ENCODE measurements around the gene VWA1. TPM values are rescaled to one million over a fixed set of nuclear protein-coding genes. Genes with fewer than 3 reads are reported as not detected.
"Not testable (repeated sequence)": the region's sequence is repeated elsewhere in the genome, so short reads cannot be mapped to it uniquely, and the experiment has no call there.

The VWA1 gene
- total RNA-seq, 1 donor from 2014 or later = 122 TPM

DNA sequence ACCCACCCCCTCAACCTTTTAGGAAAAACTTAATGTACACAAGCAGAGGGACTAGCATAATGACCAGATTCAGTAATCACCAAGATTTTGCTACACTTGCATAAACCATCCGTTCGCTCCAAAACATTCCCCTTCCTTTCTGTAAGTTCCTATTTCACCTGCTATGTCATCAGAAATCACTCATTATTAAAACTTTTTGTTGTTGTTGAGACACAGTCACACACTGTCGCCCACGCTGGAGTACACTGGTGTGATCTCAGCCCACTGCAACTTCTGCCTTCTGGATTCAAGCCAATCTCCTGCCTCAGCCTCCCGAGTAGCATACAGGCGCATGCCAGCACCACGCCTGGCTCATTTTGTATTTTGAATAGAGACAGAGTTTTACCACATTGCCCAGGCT, 31.8 kb upstream of the VWA1 start:
- DNase-seq (ENCODE audit: low spot score) = no peak

DNA sequence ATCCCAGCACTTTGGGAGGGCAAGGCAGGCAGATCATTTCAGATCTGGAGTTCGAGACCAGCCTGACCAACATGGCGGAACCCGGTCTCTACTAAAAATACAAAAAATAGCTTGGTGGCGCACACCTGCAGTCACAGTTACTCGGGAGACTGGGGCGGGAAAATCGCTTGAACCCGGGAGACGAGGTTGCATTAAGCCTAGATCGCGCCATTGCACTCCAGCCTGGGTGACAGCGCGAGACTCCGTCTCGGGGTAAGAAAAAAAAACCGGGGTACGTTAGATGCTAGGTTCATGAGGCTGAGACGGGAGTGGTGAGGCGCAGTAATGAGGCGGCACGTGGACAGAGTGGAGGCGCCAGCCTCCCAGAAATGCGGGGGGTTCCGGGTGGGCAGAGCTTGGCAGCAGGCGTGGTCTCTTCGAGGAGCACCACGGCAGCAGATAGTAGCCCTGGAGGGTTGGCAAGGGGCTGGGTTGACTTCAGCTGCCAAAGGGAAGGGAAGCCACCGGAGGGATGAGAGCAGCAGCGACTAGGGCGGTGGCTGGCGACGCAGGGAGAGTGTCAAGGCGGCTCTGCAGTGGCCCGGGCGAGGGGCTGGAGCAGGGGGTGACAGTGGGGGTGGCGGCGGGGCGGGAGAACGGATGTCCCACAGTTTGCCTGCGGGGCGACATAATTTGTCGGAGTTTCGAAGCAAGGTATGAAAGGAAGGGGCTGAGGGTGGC, 29.2 kb upstream of the VWA1 start:
- no peak for DNase-seq (ENCODE audit: low spot score)

DNA sequence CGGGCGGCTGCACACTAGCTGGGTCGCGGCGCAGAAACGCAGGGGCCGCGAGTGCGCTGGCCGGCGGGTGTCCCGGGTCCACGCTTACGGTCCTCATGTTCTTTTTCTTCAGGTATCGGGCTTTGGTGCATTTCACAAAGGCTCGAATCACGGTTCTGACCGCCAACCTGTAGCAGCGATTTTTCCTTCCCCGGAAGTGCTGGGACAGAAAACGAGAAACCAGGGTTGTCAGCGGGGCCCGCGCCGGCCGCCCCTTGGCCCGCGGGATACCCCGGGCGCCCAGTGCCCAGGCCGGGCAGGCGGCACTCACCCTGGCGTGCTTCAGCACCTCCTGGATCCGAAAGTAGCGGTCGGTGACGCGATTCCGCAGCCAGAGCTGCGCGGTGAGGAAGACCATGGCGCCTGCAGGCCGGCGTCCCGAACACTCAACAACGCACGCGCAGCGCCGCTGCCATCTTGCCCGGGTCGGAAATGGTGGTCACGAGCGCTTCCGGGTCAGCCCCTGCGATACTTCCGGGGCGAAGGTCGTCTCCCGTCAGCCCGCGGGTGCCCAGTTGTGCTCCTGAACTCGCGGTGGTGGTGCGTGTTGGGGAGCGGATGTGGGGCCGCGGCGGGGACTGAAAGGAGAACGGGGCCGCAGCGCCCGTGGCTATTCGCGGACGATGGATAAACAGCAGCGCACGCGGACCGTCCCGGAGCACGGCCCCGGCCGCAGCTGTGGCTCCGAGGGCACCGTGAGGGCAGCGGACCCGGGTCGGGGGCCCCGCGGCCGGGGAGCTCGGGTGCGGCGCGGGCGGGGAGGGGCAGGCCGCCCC, 28.5 kb upstream of the VWA1 start, which contains the start of gene MRPL20:
TSS of gene MRPL20 (minus strand) at position 473 of the 815 bp plus-strand sequence. CDS start at position 397, 76 bp downstream.
- DNase-seq (ENCODE audit: low spot score) = peak; percentile 96

DNA sequence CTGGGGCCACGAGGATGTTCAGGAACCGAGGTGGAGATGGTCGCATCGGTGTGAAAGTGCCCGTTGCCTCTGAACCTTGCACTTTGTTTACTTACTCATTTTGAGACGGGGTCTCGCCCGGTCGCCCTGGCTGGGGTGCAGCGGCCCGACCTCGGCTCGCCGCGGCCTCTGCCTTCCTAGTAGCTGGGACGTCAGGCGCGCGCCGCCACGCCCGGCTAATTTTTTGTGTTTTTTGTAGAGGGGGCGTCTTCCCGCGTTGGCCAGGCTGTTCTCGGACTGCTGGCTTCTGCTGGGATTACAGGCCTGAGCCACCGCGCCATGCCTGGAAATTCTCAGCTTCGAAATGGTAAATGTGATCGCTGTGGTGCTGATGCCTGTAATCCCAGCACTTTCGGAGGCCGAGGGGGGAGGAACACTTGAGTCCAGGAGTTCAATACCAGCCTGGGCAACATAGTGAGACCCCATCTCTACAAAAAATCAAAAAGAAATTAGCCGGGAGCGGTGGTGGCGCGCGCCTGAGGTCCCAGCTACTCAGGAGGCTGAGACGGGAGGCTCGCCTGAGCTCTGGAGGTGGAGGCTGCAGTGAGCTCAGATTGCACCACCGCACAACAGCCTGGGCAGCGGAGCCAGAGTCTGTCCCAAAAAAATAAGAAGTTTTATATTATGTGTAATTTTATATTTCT, 27.7 kb upstream of the VWA1 start:
- DNase-seq (ENCODE audit: low spot score) = no peak

DNA sequence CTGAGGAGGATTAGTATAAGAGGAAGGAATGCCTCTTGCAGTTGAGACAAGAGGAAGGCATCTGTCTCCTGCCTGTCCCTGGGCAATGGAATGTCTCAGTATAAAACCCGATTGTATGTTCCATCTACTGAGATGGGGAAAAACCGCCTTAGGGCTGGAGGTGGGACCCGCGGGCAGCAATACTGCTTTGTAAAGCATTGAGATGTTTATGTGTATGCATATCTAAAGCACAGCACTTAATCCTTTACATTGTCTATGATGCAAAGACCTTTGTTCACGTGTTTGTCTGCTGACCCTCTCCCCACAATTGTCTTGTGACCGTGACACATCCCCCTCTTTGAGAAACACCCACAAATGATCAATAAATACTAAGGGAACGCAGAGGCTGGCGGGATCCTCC, 25.3 kb upstream of the VWA1 start:
- DNase-seq (ENCODE audit: low spot score) = not testable (repeated sequence)

DNA sequence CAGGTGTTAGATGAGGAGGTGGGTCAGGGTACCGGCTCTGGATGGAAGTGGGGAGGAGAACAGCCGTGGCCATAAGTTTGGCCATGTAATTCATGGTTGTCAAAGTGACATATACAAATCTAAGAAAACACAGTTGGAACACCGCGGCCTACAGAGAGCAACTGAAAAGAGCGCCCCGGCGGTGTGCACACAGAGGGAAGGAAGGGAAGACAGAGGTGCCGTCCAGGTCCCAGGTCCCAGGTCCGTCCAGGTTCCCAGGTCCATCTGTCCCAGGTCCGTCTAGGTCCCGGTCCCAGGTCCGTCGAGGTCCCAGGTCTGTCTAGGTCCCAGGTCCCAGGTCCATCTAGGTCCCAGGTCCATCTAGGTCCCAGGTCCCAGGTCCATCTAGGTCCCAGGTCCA, 23.9 kb upstream of the VWA1 start:
- DNase-seq (ENCODE audit: low spot score) = no peak

DNA sequence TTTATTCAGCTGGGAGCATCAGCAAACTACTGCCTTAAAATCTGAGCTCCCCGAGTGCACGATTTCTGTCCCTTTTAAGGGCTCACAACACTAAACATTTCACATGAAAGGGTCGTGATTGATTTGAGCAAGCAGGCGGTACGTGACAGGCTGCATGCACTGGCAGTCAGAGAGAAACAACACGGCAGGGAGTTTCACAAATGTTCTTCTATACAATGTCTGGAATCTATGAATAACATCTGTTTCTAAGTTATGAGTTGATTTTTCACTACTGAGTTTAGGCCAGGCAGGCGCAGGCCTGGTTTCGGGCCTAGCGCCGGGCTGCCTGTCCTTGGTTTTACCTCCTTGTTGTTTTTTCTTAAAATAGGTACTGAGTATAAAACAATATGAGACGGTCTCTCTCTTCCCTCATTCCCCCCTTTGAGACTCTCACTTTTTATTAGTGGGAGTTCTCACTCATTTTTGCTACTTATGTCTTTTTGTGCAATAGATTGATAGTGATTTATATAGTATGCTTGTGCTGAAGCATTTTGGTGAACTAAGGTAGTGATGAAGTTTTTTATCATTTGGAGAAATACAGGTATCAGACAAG, 23.1 kb upstream of the VWA1 start:
- not testable (repeated sequence) for DNase-seq (ENCODE audit: low spot score)

DNA sequence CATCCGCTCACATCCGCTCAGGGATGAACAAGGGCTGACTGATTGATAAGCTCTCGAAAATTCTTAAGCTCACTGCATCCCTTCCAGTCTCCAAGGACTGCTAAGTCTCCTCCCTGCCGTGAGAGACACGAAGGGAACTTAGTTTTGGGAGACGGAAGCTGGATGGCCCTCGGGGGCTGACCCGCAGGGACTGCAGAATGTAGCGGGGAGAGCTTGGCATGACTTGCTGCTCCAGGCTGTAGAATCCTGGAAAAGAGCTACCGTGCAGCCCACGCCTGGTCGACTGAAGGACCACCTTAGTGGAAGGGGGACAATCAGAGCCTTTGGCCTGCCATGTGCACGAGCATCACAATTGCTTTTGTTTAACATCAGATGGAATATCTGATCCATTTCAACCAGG, 19.7 kb upstream of the VWA1 start:
- DNase-seq (ENCODE audit: low spot score) = no peak

DNA sequence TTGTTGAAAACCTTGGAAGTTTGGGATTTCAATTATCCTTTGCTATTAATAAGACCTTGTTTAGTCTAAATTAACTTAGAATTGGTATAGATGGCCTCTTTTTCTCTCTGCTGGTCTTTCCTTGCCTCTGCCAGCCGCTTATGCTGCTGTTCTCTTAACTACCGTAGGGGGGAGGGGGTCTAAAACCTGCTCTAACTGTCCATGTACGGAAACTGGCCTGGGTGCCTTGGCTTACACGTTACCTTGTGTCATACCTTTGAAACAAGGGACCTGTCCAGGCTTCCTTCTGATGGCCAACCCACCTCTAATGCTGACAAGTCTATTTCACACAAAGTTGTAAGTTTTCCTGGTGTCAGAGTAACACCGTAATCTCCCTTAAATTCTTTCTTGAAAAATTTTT, 18.1 kb upstream of the VWA1 start:
- DNase-seq (ENCODE audit: low spot score) = not testable (repeated sequence)

DNA sequence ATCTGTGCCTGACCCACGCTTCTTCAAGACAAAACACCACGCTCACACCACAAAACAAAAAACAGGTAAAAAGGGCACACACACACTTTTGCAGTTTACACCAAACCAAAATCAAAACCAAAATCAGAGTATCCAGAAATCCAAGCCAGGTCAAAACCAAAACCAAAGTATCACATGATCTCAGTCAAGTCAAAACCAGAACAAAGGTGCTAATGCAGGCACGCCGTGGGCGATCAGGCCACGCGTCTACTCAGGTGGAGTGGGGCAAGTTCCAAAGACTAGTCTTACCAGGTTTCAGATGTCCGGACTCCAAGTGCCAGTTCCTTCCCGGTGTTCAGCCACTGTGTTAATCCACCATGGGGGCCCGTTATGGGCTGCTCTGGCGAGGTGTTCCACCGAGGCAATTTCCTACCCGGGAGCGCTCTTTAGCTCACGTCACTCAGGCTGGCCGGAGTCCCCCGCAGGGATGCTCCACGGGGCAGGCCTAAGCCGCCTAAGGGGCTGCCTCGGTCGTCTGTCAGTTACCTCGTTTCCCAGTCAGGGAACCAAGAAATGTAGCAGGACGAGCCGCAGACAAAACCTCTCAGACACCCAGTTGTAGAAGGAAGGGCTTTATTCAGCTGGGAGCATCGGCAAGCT, 17.5 kb upstream of the VWA1 start:
- not testable (repeated sequence) for DNase-seq (ENCODE audit: low spot score)

DNA sequence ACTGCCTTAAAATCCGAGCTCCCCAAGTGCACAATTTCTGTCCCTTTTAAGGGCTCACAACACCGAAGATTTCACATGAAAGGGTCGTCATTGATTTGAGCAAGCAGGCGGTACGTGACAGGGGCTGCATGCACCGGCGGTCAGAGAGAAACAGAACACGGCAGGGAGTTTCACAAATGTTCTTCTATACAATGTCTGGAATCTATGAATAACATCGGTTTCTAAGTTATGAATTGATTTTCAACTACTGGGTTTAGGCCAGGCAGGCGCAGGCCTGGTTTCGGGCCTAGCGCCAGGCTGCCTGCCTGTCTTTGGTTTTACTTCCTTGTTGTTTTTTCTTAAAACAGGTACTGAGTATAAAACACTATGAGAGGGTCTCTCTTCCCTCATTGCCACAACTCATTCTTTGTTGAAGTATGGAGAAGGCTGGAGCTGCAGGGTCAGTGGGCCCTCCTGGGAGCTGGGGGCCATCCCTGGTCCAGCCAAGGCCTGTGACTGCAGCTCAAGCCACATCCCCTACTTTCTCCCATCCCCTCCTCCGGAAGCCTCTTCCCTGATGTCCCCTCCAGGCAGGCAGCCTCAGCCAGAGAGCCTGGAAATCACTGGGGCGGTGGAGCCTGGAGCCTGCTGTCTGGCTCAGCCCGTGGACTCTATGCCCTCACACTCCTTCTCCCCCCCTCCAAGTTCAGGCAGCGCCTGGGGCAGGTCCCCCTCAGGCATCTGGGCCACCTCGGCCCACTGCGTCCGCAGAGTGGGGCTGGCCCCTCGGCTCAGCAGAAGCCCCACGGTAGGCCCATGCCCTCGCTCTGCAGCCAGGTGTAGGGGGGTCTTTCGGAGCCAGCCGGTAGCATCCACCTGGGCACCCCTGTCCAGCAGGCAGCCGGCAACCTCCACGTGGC, 16.8 kb upstream of the VWA1 start:
- no peak for DNase-seq (ENCODE audit: low spot score)

DNA sequence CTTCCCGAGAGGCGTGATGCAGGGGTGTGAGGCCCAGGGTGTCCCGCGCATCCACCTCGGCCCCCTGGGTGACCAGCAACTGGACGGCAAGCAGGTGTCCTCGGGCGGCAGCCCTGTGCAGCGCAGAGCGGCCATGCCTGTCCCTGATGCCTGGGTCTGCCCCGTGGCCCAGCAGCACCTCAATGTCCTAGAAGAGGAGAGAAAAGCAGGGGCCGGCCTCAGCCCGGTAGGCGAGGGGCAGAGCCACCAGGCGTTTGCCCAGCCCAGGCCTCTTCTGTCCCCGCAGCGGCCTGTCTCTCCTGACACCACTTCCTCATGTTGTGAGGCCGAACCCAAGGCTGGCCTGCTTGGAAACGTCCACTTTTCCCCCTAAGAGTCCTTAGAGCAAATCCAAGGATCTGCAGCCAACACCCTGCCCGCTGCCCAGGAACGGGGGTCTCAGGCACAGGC, 16.1 kb upstream of the VWA1 start:
- no peak for DNase-seq (ENCODE audit: low spot score)

DNA sequence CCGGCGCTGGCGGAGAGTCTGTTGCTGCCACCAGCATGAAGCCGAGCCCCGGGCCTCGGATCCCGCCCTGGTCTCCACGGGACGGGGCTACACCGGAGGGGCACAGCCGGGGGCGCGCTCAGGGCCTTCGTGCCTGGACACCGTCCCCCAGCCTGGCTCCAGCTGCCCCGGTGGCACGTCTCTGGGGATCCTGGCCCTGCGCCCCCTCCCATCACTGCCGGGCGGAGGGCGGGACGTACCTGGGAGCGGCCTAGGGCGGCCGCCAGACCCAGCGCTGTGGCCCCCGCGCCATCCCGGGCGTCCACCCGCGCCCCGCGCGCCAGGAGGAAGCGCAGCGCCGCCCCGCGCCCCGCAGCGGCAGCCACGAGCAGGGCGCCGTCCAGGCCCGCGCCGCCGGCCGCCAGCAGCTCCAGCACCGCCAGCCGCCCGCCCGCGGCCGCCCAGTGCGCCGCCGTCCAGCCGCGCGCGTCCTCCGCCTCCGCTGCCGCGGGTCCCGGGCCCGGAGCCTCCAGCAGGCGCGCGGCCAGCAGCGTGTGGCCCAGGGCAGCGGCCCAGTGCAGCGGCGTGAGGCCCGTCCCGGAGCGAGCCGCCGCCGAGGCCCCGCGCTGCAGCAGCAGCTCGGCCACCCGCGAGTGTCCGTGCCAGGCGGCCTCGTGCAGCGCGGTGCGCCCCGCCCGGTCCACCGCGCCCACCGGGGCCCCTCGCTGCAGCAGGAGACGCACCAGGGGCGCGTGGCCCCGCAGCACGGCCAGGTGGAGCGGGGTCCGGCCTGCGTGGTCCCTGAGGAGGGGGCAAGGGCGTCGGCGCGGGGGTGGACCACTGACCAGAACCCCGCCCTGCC, 15.5 kb upstream of the VWA1 start:
- no peak for DNase-seq (ENCODE audit: low spot score)

DNA sequence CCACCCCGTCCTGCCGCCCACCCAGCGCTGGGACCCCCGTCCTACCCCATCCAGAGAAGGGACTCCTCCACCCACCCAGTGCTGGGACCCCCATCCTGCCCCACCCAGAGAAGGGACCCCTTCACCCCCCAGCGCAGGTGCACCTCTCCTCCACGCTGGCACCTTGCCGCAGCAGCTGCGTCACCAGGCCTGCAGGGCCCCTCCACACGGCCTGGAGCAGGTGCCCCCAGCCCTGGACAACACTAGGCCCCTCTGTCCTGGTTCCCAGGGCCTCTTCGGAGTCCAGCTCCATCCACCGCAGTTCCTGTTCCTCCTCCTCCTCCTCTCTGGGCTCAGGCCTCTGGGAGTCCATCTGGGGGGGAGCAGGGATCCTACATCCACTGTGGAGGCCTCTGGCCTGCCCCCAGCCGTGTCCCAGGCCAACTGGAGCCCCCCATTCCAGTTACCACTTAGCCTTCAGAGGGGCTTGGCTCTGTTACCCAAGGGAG, 14.8 kb upstream of the VWA1 start:
- DNase-seq (ENCODE audit: low spot score) = no peak

DNA sequence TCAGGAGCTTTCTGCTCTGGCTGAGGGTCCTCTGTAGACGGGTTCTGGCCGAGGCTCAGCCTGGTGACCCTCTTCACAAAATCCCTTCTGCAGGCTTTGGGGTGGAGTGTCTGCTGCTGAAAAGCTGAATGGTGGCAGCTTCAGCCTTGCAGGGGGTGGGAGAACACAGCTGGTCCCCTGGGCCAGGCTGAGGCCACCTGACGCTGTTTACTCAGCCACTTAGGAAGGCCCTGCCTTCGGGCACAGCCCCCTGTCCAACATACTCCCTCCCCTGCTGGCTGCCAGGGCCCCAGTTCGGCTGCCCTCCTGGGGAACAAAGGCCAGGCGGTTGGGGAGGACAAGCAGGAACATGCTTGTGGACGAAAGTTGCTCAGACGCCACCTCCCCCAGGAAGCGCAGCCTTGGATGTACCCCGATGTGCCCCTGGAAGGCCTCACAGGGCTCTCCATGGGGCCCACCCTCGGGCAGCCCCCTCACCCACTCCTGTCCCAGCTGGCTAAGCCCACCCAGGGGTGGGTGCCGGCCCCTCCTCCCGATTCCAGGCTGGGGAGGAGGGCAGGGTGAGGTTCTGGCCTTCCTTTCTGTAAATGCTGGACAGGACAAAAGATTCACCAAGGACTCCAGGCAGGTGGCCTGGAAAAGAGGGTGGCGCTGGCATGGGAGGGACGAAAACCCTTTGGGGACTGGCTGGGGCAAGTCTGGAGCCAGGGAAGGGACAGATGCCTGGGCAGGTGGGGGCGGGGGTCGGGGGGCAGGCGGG, 14.2 kb upstream of the VWA1 start, which contains the start of gene ANKRD65:
TSS of gene ANKRD65 (minus strand) at position 130 of the 760 bp plus-strand sequence. CDS start 271 bp downstream, outside the sequence.
- DNase-seq (ENCODE audit: low spot score) = no peak

DNA sequence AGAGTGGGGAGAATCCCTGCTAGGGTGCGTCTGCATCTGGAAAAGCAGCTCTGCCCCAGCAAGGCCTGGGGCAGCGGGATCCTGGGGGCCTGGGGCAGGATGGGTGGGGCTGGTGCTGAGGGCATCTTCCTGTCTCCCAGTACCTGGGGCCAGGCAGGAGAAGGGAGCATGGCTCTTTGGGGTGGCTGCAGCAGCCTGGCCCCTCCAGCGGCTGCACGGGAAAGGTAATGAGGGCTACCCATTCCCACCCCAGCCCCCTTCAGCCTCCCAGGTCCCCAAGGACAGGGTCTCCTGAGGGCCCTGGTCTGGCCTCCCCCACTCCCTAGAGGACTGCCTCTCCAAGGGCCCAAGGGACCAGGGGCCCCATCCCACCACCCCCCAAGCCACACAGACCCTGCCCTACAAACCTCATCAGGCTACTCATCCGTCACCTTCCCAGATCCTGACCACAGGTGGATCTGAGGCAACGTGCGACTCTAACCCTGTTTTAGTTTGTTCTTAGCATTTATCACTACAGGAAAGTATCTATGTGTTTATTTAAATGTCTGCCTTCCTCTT, 13.5 kb upstream of the VWA1 start:
- DNase-seq (ENCODE audit: low spot score) = no peak

DNA sequence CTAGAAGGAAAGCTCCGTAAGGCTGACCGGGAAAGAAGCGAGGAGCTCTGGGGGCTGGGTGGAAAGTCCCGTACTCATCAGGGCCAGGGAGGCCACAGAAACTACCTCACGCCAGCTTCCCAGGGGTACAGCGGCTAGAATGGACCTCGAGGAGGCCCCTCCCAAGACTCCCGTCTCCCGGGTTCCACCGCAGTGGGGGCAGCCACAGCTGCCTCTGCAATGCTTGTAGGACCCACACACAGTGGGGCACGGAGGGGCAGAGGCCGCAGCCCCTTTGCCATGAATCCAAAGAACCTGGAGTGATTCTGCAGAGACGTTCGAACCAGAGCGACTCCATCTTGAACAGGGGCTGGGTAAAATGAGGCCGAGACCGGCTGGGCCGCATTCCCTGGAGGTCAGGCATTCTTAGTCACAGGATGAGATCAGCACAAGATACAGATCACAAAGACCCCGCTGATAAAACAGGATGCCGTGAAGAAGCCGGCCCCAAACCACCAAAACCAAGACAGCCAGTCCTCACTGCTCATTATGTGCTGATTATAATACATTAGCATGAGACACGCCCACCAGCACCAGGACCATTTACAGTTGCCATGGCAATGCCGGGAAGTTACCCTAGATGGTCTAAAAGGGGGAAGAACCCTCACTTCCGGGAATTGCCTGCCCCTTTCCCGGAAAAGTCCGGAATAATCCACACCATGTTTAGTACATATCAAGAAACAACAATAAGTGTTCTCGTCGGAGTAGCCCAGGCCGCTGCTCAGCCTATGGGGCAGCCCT, 12.8 kb upstream of the VWA1 start:
- DNase-seq (ENCODE audit: low spot score) = no peak
